GM23338 (cell line): ENCODE data around the gene LGALS14. TPM values are rescaled to one million over a fixed set of nuclear protein-coding genes. Genes with fewer than 3 reads are reported as not detected.

Source experiments
- ATAC-seq: fragments of 200-7000 bp; cut with Tn5 transposase; 3 replicates; pipeline ENCODE4 v1.9.1; 2020
- DNase-seq: peaks from one replicate; pipeline ENCODE4 v3.0.0-alpha.2; 2015; ENCODE audit warnings: low spot score
- H2AFZ ChIP-seq: fragments of 200-600 bp; sonication (generic); 2 replicates; pipeline ENCODE4 v1.8.0; 2016; ENCODE audit warnings: antibody characterized with exemption, mild to moderate bottlenecking, moderate library complexity
- H3F3A ChIP-seq: fragments of 200-600 bp; sonication (generic); replicated peaks from 2 replicates; pipeline ENCODE4 v1.8.0; 2017; ENCODE audit warnings: antibody characterized with exemption, mixed run types, low read depth
- H3K27ac ChIP-seq: fragments of 200-600 bp; sonication (generic); 2 replicates; pipeline ENCODE4 v1.6.1; 2016; ENCODE audit warnings: low read depth
- H3K27me3 ChIP-seq: fragments of 200-600 bp; sonication (generic); 2 replicates; pipeline ENCODE4 v1.8.0; 2016; ENCODE audit warnings: mild to moderate bottlenecking, mixed run types, moderate library complexity; ENCODE audit not compliant: insufficient read depth
- H3K36me3 ChIP-seq: fragments of 200-600 bp; sonication (generic); 2 replicates; pipeline ENCODE4 v1.8.0; 2016; ENCODE audit warnings: mild to moderate bottlenecking; ENCODE audit not compliant: insufficient read depth
- H3K4me1 ChIP-seq: fragments of 200-600 bp; sonication (generic); 2 replicates; pipeline ENCODE4 v1.8.0; 2016; ENCODE audit warnings: mild to moderate bottlenecking, moderate library complexity; ENCODE audit not compliant: insufficient read depth
- H3K4me2 ChIP-seq: fragments of 200-600 bp; sonication (generic); 2 replicates; pipeline ENCODE4 v1.7.1; 2017; ENCODE audit warnings: mixed run types
- H3K4me3 ChIP-seq: fragments of 200-600 bp; sonication (generic); 2 replicates; pipeline ENCODE4 v1.6.1; 2016; ENCODE audit warnings: mixed run types
- H3K79me2 ChIP-seq: fragments of 200-600 bp; sonication (generic); replicated peaks from 2 replicates; pipeline ENCODE4 v1.8.0; 2017; ENCODE audit warnings: mild to moderate bottlenecking; ENCODE audit not compliant: insufficient read depth
- H3K9me2 ChIP-seq: fragments of 200-600 bp; sonication (generic); 2 replicates; pipeline ENCODE4 v1.8.0; 2017; ENCODE audit not compliant: insufficient read depth
- H4K20me1 ChIP-seq: fragments of 200-600 bp; sonication (generic); replicated peaks from 2 replicates; pipeline ENCODE4 v1.8.0; 2017; ENCODE audit warnings: mild to moderate bottlenecking; ENCODE audit not compliant: insufficient read depth
- H3K27ac Mint-ChIP-seq: 2 replicates; pipeline ENCODE4 v1.8.0; 2020; ENCODE audit warnings: inconsistent platforms, mild to moderate bottlenecking, moderate library complexity, mixed read lengths
- H3K27me3 Mint-ChIP-seq: 3 replicates; pipeline ENCODE4 v1.8.0; 2022; ENCODE audit warnings: low read depth, mild to moderate bottlenecking, moderate library complexity, mixed read lengths, inconsistent platforms; ENCODE audit not compliant: insufficient read depth, poor library complexity
- H3K36me3 Mint-ChIP-seq: 3 replicates; pipeline ENCODE4 v1.8.0; 2021; ENCODE audit warnings: low read depth, mild to moderate bottlenecking, inconsistent platforms, moderate library complexity, mixed read lengths
- H3K4me1 Mint-ChIP-seq: 3 replicates; pipeline ENCODE4 v1.8.0; 2020; ENCODE audit warnings: mild to moderate bottlenecking, inconsistent platforms, mixed read lengths
- H3K4me3 Mint-ChIP-seq: 3 replicates; pipeline ENCODE4 v1.8.0; 2021; ENCODE audit warnings: moderate library complexity, mild to moderate bottlenecking, inconsistent platforms, mixed read lengths
- H3K9me3 Mint-ChIP-seq: 3 replicates; pipeline ENCODE4 v1.8.0; 2020; ENCODE audit warnings: moderate library complexity, mild to moderate bottlenecking, inconsistent platforms, mixed read lengths
- EZH2 ChIP-seq: fragments of 200-600 bp; sonication (generic); IDR thresholded peaks from one replicate; pipeline ENCODE4 v1.8.0; 2017; ENCODE audit warnings: antibody characterized with exemption, mild to moderate bottlenecking, low read depth; ENCODE audit not compliant: unreplicated experiment
- EZH2phosphoT487 ChIP-seq: fragments of 200-600 bp; sonication (generic); IDR thresholded peaks from one replicate; pipeline ENCODE4 v1.8.1; 2018; ENCODE audit warnings: antibody characterized with exemption; ENCODE audit not compliant: unreplicated experiment
- NANOG ChIP-seq: IDR thresholded peaks from 2 replicates; pipeline ENCODE4 v1.6.1; 2016; ENCODE audit warnings: antibody characterized with exemption, borderline replicate concordance
- POLR2AphosphoS5 ChIP-seq: IDR thresholded peaks from 2 replicates; pipeline ENCODE4 v1.6.1; 2016; ENCODE audit warnings: antibody characterized with exemption, low read depth
- STAT1 ChIP-seq: IDR thresholded peaks from one replicate; pipeline ENCODE4 v1.6.1; 2016; ENCODE audit warnings: antibody characterized with exemption; ENCODE audit not compliant: unreplicated experiment
- polyA plus RNA-seq: library from polyadenylated mRNA; unstranded; fragments of >200 nt; fragmentation: Nextera tagmentation; extraction: Ambion mirVana; gene quantifications from 2 replicates; pipeline ENCODE4 v1.2.1, GENCODE V29; 2016
- total RNA-seq: library from RNA; depleted of rRNA; stranded (reverse); fragments of >200 nt; shearing (Covaris generic); gene quantifications from 2 replicates; pipeline ENCODE4 v1.2.3, GENCODE V29; 2014
- TF ChIP-seq, protein P1 (sequence below): fragments of 250-450 bp; sonication (Bioruptor Pico); IDR thresholded peaks from 2 replicates; pipeline ENCODE4 v1.5.0; 2020; ENCODE audit warnings: mild to moderate bottlenecking, moderate library complexity
- TF ChIP-seq, protein P2 (sequence below): IDR thresholded peaks from 2 replicates; pipeline ENCODE4 v1.6.1; 2016; ENCODE audit warnings: antibody characterized with exemption
- TF ChIP-seq, protein P3 (sequence below): IDR thresholded peaks from one replicate; pipeline ENCODE4 v1.6.1; 2018; ENCODE audit warnings: antibody characterized with exemption; ENCODE audit not compliant: unreplicated experiment

LGALS14 gene
- total and polyA plus RNA-seq, 2 experiments from 2014 or later: not detected

- TF ChIP-seq, protein P1, sequence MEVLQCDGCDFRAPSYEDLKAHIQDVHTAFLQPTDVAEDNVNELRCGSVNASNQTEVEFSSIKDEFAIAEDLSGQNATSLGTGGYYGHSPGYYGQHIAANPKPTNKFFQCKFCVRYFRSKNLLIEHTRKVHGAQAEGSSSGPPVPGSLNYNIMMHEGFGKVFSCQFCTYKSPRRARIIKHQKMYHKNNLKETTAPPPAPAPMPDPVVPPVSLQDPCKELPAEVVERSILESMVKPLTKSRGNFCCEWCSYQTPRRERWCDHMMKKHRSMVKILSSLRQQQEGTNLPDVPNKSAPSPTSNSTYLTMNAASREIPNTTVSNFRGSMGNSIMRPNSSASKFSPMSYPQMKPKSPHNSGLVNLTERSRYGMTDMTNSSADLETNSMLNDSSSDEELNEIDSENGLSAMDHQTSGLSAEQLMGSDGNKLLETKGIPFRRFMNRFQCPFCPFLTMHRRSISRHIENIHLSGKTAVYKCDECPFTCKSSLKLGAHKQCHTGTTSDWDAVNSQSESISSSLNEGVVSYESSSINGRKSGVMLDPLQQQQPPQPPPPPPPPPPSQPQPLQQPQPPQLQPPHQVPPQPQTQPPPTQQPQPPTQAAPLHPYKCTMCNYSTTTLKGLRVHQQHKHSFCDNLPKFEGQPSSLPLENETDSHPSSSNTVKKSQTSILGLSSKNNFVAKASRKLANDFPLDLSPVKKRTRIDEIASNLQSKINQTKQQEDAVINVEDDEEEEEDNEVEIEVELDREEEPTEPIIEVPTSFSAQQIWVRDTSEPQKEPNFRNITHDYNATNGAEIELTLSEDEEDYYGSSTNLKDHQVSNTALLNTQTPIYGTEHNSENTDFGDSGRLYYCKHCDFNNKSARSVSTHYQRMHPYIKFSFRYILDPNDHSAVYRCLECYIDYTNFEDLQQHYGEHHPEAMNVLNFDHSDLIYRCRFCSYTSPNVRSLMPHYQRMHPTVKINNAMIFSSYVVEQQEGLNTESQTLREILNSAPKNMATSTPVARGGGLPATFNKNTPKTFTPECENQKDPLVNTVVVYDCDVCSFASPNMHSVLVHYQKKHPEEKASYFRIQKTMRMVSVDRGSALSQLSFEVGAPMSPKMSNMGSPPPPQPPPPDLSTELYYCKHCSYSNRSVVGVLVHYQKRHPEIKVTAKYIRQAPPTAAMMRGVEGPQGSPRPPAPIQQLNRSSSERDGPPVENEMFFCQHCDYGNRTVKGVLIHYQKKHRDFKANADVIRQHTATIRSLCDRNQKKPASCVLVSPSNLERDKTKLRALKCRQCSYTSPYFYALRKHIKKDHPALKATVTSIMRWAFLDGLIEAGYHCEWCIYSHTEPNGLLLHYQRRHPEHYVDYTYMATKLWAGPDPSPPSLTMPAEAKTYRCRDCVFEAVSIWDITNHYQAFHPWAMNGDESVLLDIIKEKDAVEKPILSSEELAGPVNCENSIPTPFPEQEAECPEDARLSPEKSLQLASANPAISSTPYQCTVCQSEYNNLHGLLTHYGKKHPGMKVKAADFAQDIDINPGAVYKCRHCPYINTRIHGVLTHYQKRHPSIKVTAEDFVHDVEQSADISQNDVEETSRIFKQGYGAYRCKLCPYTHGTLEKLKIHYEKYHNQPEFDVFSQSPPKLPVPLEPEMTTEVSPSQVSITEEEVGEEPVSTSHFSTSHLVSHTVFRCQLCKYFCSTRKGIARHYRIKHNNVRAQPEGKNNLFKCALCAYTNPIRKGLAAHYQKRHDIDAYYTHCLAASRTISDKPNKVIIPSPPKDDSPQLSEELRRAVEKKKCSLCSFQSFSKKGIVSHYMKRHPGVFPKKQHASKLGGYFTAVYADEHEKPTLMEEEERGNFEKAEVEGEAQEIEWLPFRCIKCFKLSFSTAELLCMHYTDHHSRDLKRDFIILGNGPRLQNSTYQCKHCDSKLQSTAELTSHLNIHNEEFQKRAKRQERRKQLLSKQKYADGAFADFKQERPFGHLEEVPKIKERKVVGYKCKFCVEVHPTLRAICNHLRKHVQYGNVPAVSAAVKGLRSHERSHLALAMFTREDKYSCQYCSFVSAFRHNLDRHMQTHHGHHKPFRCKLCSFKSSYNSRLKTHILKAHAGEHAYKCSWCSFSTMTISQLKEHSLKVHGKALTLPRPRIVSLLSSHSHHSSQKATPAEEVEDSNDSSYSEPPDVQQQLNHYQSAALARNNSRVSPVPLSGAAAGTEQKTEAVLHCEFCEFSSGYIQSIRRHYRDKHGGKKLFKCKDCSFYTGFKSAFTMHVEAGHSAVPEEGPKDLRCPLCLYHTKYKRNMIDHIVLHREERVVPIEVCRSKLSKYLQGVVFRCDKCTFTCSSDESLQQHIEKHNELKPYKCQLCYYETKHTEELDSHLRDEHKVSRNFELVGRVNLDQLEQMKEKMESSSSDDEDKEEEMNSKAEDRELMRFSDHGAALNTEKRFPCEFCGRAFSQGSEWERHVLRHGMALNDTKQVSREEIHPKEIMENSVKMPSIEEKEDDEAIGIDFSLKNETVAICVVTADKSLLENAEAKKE (CRISPR knock-in tag): no peak
These were observed 33.6 kb downstream of the LGALS14 start, which contains the start of gene CLC (continued) for GRCh38 chr19:39737891-39738290.

GRCh38 chr19:39738814-39739213 lies 34.5 kb downstream of the LGALS14 start:
- Histone ChIP-seq H2AFZ (peak overlapping the region; percentile 45; the same call in 1 of the 2 replicates), H3K4me3 (no peak overlapping the region), H4K20me1 (no peaks in the 10 kb centered on the region), H3K9me2 (no peaks in the 10 kb centered on the region), H3K27ac (no peak overlapping the region), H3K79me2 (no peaks in the 10 kb centered on the region), H3K4me2 (no peak overlapping the region), H3K27me3 (no peaks in the 10 kb centered on the region), H3F3A (no peaks in the 10 kb centered on the region), H3K36me3 (no peaks in the 10 kb centered on the region), H3K4me1 (0 out of 2 replicates have a peak, but pooled peaks cover 12% of the 10 kb centered on the region)
- no peaks in the 10 kb centered on the region for H3K9me3 Mint-ChIP-seq
- DNase-seq (no peak), ATAC-seq (no peak)
- no peak overlapping the region for H3K4me3 Mint-ChIP-seq
- H3K36me3 Mint-ChIP-seq: no peaks in the 10 kb centered on the region
- no peaks in the 10 kb centered on the region for H3K4me1 Mint-ChIP-seq
- H3K27ac Mint-ChIP-seq: no peak overlapping the region
- peaks cover 2% of the 10 kb centered on the region for H3K27me3 Mint-ChIP-seq
- TF ChIP-seq, protein P2, sequence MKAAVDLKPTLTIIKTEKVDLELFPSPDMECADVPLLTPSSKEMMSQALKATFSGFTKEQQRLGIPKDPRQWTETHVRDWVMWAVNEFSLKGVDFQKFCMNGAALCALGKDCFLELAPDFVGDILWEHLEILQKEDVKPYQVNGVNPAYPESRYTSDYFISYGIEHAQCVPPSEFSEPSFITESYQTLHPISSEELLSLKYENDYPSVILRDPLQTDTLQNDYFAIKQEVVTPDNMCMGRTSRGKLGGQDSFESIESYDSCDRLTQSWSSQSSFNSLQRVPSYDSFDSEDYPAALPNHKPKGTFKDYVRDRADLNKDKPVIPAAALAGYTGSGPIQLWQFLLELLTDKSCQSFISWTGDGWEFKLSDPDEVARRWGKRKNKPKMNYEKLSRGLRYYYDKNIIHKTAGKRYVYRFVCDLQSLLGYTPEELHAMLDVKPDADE: no peak
- TF ChIP-seq, protein P3, sequence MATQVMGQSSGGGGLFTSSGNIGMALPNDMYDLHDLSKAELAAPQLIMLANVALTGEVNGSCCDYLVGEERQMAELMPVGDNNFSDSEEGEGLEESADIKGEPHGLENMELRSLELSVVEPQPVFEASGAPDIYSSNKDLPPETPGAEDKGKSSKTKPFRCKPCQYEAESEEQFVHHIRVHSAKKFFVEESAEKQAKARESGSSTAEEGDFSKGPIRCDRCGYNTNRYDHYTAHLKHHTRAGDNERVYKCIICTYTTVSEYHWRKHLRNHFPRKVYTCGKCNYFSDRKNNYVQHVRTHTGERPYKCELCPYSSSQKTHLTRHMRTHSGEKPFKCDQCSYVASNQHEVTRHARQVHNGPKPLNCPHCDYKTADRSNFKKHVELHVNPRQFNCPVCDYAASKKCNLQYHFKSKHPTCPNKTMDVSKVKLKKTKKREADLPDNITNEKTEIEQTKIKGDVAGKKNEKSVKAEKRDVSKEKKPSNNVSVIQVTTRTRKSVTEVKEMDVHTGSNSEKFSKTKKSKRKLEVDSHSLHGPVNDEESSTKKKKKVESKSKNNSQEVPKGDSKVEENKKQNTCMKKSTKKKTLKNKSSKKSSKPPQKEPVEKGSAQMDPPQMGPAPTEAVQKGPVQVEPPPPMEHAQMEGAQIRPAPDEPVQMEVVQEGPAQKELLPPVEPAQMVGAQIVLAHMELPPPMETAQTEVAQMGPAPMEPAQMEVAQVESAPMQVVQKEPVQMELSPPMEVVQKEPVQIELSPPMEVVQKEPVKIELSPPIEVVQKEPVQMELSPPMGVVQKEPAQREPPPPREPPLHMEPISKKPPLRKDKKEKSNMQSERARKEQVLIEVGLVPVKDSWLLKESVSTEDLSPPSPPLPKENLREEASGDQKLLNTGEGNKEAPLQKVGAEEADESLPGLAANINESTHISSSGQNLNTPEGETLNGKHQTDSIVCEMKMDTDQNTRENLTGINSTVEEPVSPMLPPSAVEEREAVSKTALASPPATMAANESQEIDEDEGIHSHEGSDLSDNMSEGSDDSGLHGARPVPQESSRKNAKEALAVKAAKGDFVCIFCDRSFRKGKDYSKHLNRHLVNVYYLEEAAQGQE: no peak
- TF ChIP-seq STAT1 (no peak), NANOG (no peak), POLR2AphosphoS5 (no peak), EZH2phosphoT487 (no peak), EZH2 (no peak)
